ENCODE data around the gene MICAL2. TPM values are rescaled to one million over a fixed set of nuclear protein-coding genes. Genes with fewer than 3 reads are reported as not detected.

MICAL2 gene
- total RNA-seq, 2 donors from 2014 or later: 13.1 to 285 TPM

DNA sequence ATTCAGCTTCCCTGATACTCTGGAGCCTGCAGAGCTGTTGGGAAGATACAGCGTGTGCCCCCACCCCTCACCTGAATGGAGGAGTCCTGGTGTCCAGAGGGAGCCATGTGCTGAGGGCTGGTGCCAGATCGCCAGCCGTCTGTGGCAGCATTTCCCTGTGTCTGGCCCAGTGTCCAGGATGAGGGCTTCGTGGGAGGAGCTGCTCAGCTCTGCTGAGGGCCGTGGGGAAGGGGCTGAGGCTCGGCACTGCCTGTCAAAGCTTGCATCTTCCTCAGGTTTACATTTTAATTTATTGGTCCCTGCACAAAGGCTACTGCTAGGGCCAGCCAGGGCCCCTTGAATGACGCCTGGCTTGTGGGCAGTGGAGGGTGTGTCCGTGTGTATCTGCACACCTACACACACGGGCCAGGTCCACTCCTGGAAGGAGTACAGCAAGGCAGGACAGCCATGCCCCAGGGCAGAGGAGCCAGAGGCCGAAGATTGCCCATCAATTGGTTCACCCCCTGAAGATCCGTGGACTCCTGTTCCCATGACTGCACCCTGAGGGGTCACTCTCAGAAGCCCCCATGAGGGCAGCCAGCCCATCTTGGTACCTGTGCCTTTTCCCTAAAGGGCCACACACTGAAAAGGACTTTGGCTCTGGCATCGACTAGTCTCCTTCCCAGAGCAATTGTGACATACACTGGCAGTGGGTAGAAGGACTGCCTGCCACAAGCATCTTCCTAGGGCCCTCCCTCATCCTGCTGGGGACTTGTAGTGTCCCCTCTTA lies 159.2 kb downstream of the MICAL2 start:
- 50% methylated on average over 12 of the region's 12 CpGs for WGBS
- intact Hi-C loops (cut with DNase I): no loop called here
- Histone ChIP-seq H3K4me3 (no peak overlapping the region), H3K4me1 (replicated peaks) (peaks cover 3% of the 10 kb centered on the region), H3K27ac (peak overlapping the region; percentile 23 to 45), H3K9me3 (no peaks in the 10 kb centered on the region), H3K27me3 (replicated peaks; ENCODE audit: insufficient read depth) (no peaks in the 10 kb centered on the region), H3K36me3 (no peaks in the 10 kb centered on the region)
- no peak for DNase-seq (ENCODE audit: low spot score)
- TF ChIP-seq, protein P1, sequence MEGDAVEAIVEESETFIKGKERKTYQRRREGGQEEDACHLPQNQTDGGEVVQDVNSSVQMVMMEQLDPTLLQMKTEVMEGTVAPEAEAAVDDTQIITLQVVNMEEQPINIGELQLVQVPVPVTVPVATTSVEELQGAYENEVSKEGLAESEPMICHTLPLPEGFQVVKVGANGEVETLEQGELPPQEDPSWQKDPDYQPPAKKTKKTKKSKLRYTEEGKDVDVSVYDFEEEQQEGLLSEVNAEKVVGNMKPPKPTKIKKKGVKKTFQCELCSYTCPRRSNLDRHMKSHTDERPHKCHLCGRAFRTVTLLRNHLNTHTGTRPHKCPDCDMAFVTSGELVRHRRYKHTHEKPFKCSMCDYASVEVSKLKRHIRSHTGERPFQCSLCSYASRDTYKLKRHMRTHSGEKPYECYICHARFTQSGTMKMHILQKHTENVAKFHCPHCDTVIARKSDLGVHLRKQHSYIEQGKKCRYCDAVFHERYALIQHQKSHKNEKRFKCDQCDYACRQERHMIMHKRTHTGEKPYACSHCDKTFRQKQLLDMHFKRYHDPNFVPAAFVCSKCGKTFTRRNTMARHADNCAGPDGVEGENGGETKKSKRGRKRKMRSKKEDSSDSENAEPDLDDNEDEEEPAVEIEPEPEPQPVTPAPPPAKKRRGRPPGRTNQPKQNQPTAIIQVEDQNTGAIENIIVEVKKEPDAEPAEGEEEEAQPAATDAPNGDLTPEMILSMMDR (IDR thresholded peaks at IDR 0.05): no peak
- TF ChIP-seq POLR2A (IDR thresholded peaks at IDR 0.05): no peak
- no peak for TF ChIP-seq POLR2AphosphoS5 (IDR thresholded peaks at IDR 0.05)

DNA sequence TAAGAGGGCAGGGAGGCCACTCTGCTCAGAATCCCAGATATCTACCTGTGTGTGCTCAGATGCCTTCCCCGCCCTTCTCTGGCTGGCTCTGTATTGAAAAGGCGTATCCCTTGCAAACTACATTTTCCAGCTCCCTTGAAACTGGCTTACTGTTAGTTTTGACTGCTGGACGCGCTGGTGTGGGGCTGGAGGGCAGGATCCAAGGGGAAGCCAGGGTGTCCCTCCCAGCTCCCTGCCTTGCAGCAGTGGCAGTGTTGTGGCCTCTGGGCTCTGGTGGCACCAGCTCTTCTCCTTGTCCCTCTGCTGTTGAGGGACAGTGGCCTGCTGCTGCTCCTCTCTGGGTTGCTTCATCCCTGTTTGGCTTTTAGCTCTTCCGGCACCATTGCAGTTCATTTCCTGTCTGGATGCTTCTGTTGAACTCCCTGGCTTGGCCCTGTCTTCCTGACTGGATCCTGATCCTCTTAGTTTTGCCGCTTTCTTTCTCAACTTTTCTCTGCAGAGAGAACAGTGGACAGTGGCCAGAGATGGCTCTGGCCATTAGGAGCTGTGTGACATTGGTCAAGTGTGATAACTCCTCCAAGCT lies 159.9 kb downstream of the MICAL2 start:
- TF ChIP-seq POLR2A (IDR thresholded peaks at IDR 0.05) (no peak), POLR2AphosphoS5 (IDR thresholded peaks at IDR 0.05) (no peak)
- TF ChIP-seq, protein P1 (IDR thresholded peaks at IDR 0.05): no peak
- intact Hi-C loops (cut with DNase I): no loop called here
- no peaks in the 10 kb centered on the region for H3K27me3 ChIP-seq (replicated peaks; ENCODE audit: insufficient read depth)
- H3K27ac ChIP-seq: peak overlapping the region in 1 of 2 donors; percentile 45
- H3K4me1 ChIP-seq (replicated peaks): peaks cover 3% of the 10 kb centered on the region
- H3K36me3 ChIP-seq: no peaks in the 10 kb centered on the region
- WGBS: 80% methylated on average over 6 of the region's 6 CpGs
- no peak for DNase-seq (ENCODE audit: low spot score)
- H3K9me3 ChIP-seq: no peaks in the 10 kb centered on the region
- H3K4me3 ChIP-seq: no peak overlapping the region

DNA sequence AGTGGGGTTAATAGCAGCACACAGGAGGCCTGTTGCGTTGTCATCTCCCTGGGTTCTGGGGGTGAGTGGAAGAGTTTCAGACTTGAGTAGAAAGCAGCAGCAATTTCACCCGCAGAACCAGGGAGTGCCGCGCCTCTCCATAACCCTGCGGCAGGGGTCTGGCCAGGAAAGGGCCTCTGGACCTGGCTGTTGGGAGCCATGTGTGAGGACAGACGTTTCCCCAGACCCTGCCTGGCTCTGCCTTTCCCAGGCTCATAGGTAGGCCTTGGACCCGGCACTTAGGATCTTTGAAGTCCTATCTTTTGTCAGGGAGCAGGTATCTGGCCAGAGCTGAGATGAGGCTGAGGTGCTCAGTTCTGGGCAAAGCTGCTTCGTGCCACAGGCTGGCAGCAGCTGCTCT lies 160.4 kb downstream of the MICAL2 start:
- Histone ChIP-seq H3K27ac (no peak overlapping the region), H3K27me3 (replicated peaks; ENCODE audit: insufficient read depth) (no peaks in the 10 kb centered on the region), H3K4me3 (no peak overlapping the region), H3K36me3 (no peaks in the 10 kb centered on the region), H3K9me3 (no peaks in the 10 kb centered on the region), H3K4me1 (replicated peaks) (peaks cover 3% of the 10 kb centered on the region)
- DNase-seq (ENCODE audit: low spot score): no peak
- 88% methylated on average over 8 of the region's 8 CpGs for WGBS
- TF ChIP-seq POLR2A (IDR thresholded peaks at IDR 0.05) (no peak), POLR2AphosphoS5 (IDR thresholded peaks at IDR 0.05) (no peak)
- TF ChIP-seq, protein P1 (IDR thresholded peaks at IDR 0.05): no peak
- intact Hi-C loops (cut with DNase I): no loop called here

DNA sequence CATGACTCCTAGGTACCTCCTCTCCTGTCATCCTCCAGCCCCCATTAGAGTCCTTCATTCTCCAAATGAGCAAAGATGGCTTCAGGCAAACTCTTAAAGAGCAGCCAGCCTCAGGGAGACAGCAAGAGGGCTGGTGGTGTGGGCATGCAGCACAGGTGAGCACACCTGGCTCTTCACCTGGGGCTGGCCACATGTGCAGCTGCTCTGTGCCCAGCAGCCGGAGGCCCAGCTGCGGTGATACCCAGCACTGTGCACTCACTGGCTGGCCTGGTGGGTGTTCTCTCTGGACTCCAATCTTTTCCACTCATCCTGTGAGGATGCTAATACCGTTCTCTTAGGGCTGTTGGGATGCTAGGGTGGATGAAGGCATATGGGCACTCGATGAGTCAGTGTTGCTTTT lies 160.9 kb downstream of the MICAL2 start:
- no peaks in the 10 kb centered on the region for H3K36me3 ChIP-seq
- 82% methylated on average over 4 of the region's 4 CpGs for WGBS
- no peak overlapping the region for H3K4me3 ChIP-seq
- no peaks in the 10 kb centered on the region for H3K9me3 ChIP-seq
- H3K4me1 ChIP-seq (replicated peaks): peaks cover 3% of the 10 kb centered on the region
- no peak for DNase-seq (ENCODE audit: low spot score)
- no peaks in the 10 kb centered on the region for H3K27me3 ChIP-seq (replicated peaks; ENCODE audit: insufficient read depth)
- H3K27ac ChIP-seq: no peak overlapping the region
- intact Hi-C loops (cut with DNase I): no loop called here
- TF ChIP-seq POLR2AphosphoS5 (IDR thresholded peaks at IDR 0.05) (no peak), POLR2A (IDR thresholded peaks at IDR 0.05) (no peak)
- TF ChIP-seq, protein P1 (IDR thresholded peaks at IDR 0.05): no peak
